Activated B cell treated with CpG ODN at 0.5 μM for 24 hours (primary cell): ENCODE measurements around the gene RAD51B. TPM values are rescaled to one million over a fixed set of nuclear protein-coding genes. Genes with fewer than 3 reads are reported as not detected.

Experiments
- ATAC-seq: fragments of 200-7000 bp; cut with Tn5 transposase; one replicate; pipeline ENCODE4 v1.10.0; 2021; ENCODE audit warnings: low read depth, mild to moderate bottlenecking, moderate library complexity
- CTCF ChIA-PET: fragments of 350-600 bp; sonication (Branson Sonifier 250); formaldehyde crosslinking; loops from one replicate; lab custom pipeline; 2021; ENCODE audit warnings: antibody characterized with exemption; lab: Charles Lee
- POLR2A ChIA-PET: fragments of 350-600 bp; sonication (Branson Sonifier 250); formaldehyde crosslinking; loops from one replicate; lab custom pipeline; 2021; ENCODE audit warnings: antibody characterized with exemption; lab: Charles Lee
- DNase-seq: peaks from one replicate; pipeline ENCODE4 v3.0.0; 2022
- H3K27ac Mint-ChIP-seq: one replicate; pipeline ENCODE4 v1.8.0; 2020; ENCODE audit warnings: mixed read lengths
- H3K27me3 Mint-ChIP-seq: one replicate; pipeline ENCODE4 v1.8.0; 2021; ENCODE audit warnings: mixed read lengths
- H3K36me3 Mint-ChIP-seq: one replicate; pipeline ENCODE4 v1.8.0; 2021; ENCODE audit warnings: low read depth, mixed read lengths
- H3K4me1 Mint-ChIP-seq: one replicate; pipeline ENCODE4 v1.8.0; 2021; ENCODE audit warnings: mixed read lengths
- H3K4me3 Mint-ChIP-seq: one replicate; pipeline ENCODE4 v1.8.0; 2020; ENCODE audit warnings: mild to moderate bottlenecking, mixed read lengths
- H3K9me3 Mint-ChIP-seq: one replicate; pipeline ENCODE4 v1.8.0; 2020; ENCODE audit warnings: mixed read lengths
- intact Hi-C: fragments of 100-400 bp; cut with micrococcal nuclease; formaldehyde crosslinking; loops from one replicate; pipeline ENCODE4 v1.15.1; 2024
- total RNA-seq: library from RNA; stranded (reverse); gene quantifications from 2 replicates; pipeline ENCODE4 v1.2.3, GENCODE V29; 2022
- TF ChIP-seq, protein P1 (sequence below): fragments of 200-600 bp; IDR thresholded peaks from one replicate; pipeline ENCODE4 v1.8.0; 2022; ENCODE audit warnings: antibody characterized with exemption, mild to moderate bottlenecking

The RAD51B gene
- total RNA-seq, 1 donor from 2014 or later, result 53.9 TPM

DNA sequence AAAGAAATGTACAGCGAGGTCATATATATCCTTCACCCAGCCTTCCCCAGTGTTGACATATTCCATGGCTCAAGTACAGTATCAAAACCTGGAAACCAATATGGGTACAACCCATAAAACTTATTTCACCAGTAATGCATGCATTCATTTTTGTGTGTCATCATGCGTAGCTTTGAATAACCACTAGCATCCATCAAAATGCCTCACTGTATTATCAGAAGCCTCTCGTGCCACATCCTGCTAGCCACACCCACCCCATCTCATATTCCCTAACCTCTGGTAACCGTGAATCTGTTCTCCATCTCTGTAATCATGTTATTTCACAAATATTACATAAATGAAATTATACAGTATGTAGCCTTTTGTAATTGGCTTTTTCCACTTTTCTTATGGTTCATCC is 314.3 kb downstream of the RAD51B start:
- ATAC-seq (no peak), DNase-seq (no peak)
- H3K27ac Mint-ChIP-seq, result no peak overlapping the region
- no peak overlapping the region for H3K4me3 Mint-ChIP-seq
- H3K27me3 Mint-ChIP-seq, result no peaks in the 10 kb centered on the region
- no peaks in the 10 kb centered on the region for H3K9me3 Mint-ChIP-seq
- ChIA-PET CTCF (no interaction called here), POLR2A (no interaction called here)
- intact Hi-C loops, result no loop called here
- peaks cover 2% of the 10 kb centered on the region for H3K36me3 Mint-ChIP-seq
- peaks cover 2% of the 10 kb centered on the region for H3K4me1 Mint-ChIP-seq
- TF ChIP-seq, protein P1, sequence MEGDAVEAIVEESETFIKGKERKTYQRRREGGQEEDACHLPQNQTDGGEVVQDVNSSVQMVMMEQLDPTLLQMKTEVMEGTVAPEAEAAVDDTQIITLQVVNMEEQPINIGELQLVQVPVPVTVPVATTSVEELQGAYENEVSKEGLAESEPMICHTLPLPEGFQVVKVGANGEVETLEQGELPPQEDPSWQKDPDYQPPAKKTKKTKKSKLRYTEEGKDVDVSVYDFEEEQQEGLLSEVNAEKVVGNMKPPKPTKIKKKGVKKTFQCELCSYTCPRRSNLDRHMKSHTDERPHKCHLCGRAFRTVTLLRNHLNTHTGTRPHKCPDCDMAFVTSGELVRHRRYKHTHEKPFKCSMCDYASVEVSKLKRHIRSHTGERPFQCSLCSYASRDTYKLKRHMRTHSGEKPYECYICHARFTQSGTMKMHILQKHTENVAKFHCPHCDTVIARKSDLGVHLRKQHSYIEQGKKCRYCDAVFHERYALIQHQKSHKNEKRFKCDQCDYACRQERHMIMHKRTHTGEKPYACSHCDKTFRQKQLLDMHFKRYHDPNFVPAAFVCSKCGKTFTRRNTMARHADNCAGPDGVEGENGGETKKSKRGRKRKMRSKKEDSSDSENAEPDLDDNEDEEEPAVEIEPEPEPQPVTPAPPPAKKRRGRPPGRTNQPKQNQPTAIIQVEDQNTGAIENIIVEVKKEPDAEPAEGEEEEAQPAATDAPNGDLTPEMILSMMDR, result no peak

DNA sequence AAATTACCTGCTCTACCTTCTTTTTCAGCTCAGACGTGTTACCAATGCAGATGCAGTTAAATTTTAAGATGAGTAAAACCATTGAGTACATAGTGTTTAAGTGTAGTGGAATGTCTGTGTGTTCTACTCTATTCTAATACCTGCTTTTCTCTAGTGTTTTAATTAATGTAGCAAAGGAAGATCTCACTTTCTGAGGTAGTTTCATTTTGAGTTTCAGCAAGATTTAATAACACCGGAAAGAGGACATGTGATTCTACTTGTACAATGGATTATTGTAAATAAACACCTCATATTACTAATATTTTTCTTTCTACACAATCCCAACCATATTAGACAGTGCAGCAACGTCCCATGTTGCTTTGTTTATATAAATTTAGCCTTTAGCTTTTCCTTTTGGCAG is 315.4 kb downstream of the RAD51B start:
- POLR2A ChIA-PET, result no interaction called here
- no peak overlapping the region for H3K4me3 Mint-ChIP-seq
- CTCF ChIA-PET, result no interaction called here
- peaks cover 2% of the 10 kb centered on the region for H3K4me1 Mint-ChIP-seq
- no peaks in the 10 kb centered on the region for H3K9me3 Mint-ChIP-seq
- TF ChIP-seq, protein P1, result no peak
- H3K27me3 Mint-ChIP-seq, result no peaks in the 10 kb centered on the region
- H3K27ac Mint-ChIP-seq, result no peak overlapping the region
- ATAC-seq, result no peak
- H3K36me3 Mint-ChIP-seq, result peaks cover 2% of the 10 kb centered on the region
- intact Hi-C loops, result no loop called here
- DNase-seq, result no peak

DNA sequence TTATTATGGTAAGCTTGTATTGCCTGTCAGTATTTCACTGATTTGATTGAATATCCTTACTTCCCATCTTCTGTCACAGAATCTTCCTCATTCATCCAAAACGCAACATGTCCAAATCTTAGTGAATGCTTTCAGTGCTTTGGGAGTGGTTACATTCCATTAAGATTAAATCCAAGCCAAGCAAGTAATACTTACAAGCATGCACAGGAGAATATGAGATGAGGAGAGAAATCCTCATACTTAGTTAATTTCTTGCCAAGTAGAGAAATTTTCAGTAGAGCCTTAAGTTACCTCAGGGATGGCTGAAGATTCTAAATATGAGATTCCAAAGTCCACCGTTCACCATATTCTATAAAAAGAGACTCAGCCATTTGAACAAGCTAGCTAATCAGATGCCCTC is 316.0 kb downstream of the RAD51B start:
- TF ChIP-seq, protein P1, result no peak
- intact Hi-C loops, result no loop called here
- DNase-seq, result no peak
- no peaks in the 10 kb centered on the region for H3K27me3 Mint-ChIP-seq
- H3K4me3 Mint-ChIP-seq, result no peak overlapping the region
- H3K4me1 Mint-ChIP-seq, result peaks cover 2% of the 10 kb centered on the region
- H3K36me3 Mint-ChIP-seq, result peaks cover 2% of the 10 kb centered on the region
- H3K27ac Mint-ChIP-seq, result no peak overlapping the region
- ChIA-PET CTCF (no interaction called here), POLR2A (no interaction called here)
- no peak for ATAC-seq
- no peaks in the 10 kb centered on the region for H3K9me3 Mint-ChIP-seq

DNA sequence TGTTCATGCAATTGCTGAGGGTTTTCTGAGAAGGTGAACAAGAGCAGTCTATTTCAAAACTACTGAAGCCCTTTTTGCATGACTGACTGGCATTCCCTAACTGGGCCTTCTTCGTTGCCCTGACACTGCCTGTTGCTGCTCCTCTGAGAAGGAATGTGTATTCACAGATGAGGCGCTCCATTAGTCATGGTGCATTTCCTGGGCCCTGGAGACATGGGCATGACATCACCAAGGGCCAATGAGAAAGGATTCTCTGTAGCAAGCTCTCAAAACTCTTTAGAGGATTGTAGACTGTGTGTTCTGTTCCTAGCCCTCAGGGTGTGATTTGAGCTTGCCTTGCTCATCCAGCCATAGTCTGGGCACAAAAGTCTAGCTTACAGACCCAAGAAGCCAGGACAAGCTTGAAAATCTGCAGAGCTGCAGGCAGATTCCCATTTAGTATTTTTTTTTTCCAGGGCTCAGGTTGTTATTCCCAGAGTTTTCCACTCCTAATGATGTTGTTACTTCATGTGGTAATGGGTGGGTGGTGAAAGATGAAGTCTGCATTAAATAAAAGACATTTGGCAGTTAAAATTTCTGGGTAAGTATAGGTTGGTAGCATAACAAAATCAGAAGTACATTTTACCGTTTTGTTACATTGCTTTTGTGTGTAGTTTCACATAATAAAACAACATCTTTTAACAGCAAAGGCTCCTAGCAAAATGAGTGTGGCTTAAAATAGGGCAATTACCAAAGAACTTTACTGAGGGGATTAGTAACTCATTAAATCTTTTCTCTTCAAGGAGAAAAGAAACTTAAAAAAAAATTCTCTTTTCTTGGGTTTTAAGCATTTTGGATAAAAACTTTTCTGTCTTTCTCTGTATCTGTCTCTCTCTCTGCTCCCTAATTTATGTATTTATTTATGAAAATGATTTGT is 318.4 kb downstream of the RAD51B start:
- ChIA-PET POLR2A (no interaction called here), CTCF (interaction anchor here (0.6 kb wide), 1 partner anchor 650 kb away, joined by 4 read pairs; no protein-coding TSS in a partner anchor)
- ATAC-seq, result no peak
- Mint-ChIP-seq H3K36me3 (peaks cover 2% of the 10 kb centered on the region), H3K27ac (no peak overlapping the region), H3K9me3 (no peaks in the 10 kb centered on the region), H3K4me1 (peaks cover 2% of the 10 kb centered on the region), H3K27me3 (no peaks in the 10 kb centered on the region), H3K4me3 (no peak overlapping the region)
- intact Hi-C loops, result no loop called here
- TF ChIP-seq, protein P1, result no peak
- DNase-seq, result no peak

DNA sequence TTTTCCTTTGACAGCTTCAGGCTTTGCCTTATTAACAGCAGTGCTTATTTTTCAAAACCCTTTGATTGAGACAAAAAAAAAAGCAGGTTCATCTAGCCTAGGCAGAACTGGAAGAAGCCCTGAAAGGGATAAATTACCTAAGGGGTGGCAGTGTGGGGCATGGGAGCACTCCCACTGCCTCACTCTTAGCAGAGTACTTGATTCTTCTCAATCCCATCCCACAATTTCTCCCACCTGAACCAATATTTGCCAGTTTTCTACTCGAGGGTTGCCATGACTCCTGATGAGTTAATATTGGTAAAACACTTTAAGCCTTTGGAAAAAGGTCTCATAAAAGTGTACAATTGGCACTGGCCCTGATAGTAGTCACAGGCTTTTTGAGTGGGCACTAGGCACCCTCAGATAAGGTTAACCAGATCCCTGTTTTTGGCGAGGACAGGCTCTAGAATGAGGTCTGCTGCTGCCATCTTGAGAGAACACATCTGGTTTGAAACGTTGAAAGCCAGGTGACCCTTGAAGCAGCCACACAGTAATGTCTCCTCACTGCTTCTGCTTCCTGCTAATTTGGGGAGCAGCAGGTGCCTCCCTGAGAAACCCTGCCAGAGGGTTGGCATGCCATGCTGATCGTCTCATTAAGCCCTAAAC is 320.0 kb downstream of the RAD51B start:
- POLR2A ChIA-PET, result no interaction called here
- Mint-ChIP-seq H3K27me3 (no peaks in the 10 kb centered on the region), H3K4me3 (no peak overlapping the region), H3K9me3 (no peaks in the 10 kb centered on the region), H3K4me1 (peaks cover 2% of the 10 kb centered on the region), H3K27ac (no peak overlapping the region), H3K36me3 (peaks cover 2% of the 10 kb centered on the region)
- DNase-seq, result no peak
- CTCF ChIA-PET, result no interaction called here
- TF ChIP-seq, protein P1, result no peak
- ATAC-seq, result no peak
- intact Hi-C loops, result no loop called here
